ENCODE data around the gene TRDN.
"Not testable (repeated sequence)": the region's sequence is repeated elsewhere in the genome, so short reads cannot be mapped to it uniquely, and the experiment has no call there.

Gene TRDN

GRCh38 chr6:123562677-123563076 lies 74.1 kb downstream of the TRDN start:
- DNase-seq (ENCODE audit: low read depth): no peak

GRCh38 chr6:123562264-123562663 lies 74.5 kb downstream of the TRDN start:
- no peak for DNase-seq (ENCODE audit: low read depth)

- not testable (repeated sequence) for DNase-seq (ENCODE audit: low read depth)
These were observed 76.9 kb downstream of the TRDN start for GRCh38 chr6:123559816-123560215.

GRCh38 chr6:123557474-123557873 lies 79.3 kb downstream of the TRDN start:
- DNase-seq (ENCODE audit: low read depth): not testable (repeated sequence)

- no peak for DNase-seq (ENCODE audit: low read depth)
These were observed 84.6 kb downstream of the TRDN start for GRCh38 chr6:123551939-123552707.

GRCh38 chr6:123550052-123550617 lies 86.6 kb downstream of the TRDN start:
- no peak for DNase-seq (ENCODE audit: low read depth)

- DNase-seq (ENCODE audit: low read depth): no peak
These were observed 87.3 kb downstream of the TRDN start for GRCh38 chr6:123549476-123549875.

- DNase-seq (ENCODE audit: low read depth): no peak
These were observed 89.4 kb downstream of the TRDN start for GRCh38 chr6:123547216-123547978.

- DNase-seq (ENCODE audit: low read depth): no peak
These were observed 90.2 kb downstream of the TRDN start for GRCh38 chr6:123546537-123546936.

- DNase-seq (ENCODE audit: low read depth): no peak
These were observed 95.3 kb downstream of the TRDN start for GRCh38 chr6:123541462-123541861.

GRCh38 chr6:123533862-123534648 lies 102.7 kb downstream of the TRDN start:
- DNase-seq (ENCODE audit: low read depth): no peak

- no peak for DNase-seq (ENCODE audit: low read depth)
These were observed 106.9 kb downstream of the TRDN start for GRCh38 chr6:123529843-123530242.

- DNase-seq (ENCODE audit: low read depth): no peak
These were observed 107.7 kb downstream of the TRDN start for GRCh38 chr6:123529058-123529457.

GRCh38 chr6:123527406-123527805 lies 109.3 kb downstream of the TRDN start:
- no peak for DNase-seq (ENCODE audit: low read depth)

- DNase-seq (ENCODE audit: low read depth): no peak
These were observed 110.6 kb downstream of the TRDN start for GRCh38 chr6:123526128-123526527.

- DNase-seq (ENCODE audit: low read depth): no peak
These were observed 112.0 kb downstream of the TRDN start for GRCh38 chr6:123524781-123525180.

- DNase-seq (ENCODE audit: low read depth): no peak
These were observed 116.5 kb downstream of the TRDN start for GRCh38 chr6:123520217-123520616.

GRCh38 chr6:123519189-123519505 lies 117.6 kb downstream of the TRDN start:
- no peak for DNase-seq (ENCODE audit: low read depth)

- DNase-seq (ENCODE audit: low read depth): no peak
These were observed 118.1 kb downstream of the TRDN start for GRCh38 chr6:123518441-123519188.

GRCh38 chr6:123515715-123516114 lies 121.0 kb downstream of the TRDN start:
- no peak for DNase-seq (ENCODE audit: low read depth)

- DNase-seq (ENCODE audit: low read depth): no peak
These were observed 127.6 kb downstream of the TRDN start for GRCh38 chr6:123509112-123509511.

GRCh38 chr6:123508290-123508689 lies 128.5 kb downstream of the TRDN start:
- DNase-seq (ENCODE audit: low read depth): no peak
